ENCODE data around the gene C12orf75.
A peak's percentile ranks its signal among the peaks of the same experiment; 100 is the strongest.
"Not testable (repeated sequence)": the region's sequence is repeated elsewhere in the genome, so short reads cannot be mapped to it uniquely, and the experiment has no call there.

Gene C12orf75

DNA sequence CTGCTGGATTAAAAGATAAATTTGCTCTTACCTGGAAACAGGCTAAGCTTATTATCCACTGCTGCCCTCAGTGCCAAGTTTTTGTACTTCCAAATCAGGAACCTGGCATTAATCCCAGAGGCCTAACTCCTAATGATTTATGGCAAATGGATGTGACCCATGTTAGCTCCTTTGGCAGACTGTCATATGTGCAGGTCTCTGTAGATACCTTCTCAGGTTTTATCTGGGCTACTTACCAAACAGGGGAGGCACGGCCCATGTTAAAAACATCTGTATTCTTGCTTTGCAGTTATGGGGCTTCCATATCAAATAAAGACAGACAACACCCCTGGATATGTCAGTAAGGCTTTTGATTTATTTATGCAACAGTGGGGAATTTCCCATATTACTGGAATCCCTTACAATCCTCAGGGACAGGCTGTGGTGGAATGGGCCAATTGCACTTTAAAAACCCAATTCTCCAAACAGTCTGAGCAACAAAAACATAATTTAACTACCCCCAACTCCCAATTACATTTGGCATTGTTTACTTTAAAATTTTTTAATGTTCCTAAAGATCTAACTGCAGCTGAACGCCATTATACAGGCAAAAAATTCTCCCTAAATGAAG lies 19.9 kb upstream of the C12orf75 start:
- not testable (repeated sequence) for DNase-seq

DNA sequence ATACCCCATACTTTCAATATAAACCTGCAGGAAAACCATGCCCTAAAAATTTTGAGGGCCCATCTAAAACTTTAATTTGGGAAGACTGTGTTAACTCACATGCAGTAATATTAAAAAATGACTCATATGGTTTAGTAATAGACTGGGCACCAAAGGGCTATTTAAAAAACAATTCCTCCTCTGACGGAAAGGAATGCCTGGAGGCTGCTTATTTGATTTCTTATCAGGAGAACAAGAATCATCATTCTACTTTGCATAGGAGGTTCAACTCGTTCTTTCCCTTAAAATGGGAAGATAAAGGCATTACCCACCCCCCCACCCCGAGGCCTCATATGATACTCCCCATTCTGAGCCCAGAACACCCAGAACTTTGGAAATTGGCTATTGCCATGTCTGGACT lies 18.6 kb upstream of the C12orf75 start:
- DNase-seq = not testable (repeated sequence)

DNA sequence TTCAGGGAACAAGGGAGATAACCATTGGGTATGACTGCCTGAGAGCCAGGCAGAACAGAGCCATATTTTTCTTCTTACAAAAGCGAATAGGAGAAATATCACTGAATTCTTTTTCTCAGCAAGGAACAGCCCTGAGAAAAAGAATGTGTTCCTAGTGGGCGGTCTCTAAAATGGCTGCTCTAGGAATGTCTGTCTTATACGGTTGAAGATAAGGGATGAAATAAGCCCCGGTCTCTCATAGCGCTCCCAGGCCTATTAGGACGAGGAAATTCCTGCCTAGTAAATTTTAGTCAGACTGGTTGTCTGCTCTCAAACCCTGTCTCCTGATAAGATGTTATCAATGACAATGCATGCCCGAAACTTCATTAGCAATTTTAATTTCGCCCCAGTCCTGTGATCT lies 16.7 kb upstream of the C12orf75 start:
- not testable (repeated sequence) for DNase-seq

DNA sequence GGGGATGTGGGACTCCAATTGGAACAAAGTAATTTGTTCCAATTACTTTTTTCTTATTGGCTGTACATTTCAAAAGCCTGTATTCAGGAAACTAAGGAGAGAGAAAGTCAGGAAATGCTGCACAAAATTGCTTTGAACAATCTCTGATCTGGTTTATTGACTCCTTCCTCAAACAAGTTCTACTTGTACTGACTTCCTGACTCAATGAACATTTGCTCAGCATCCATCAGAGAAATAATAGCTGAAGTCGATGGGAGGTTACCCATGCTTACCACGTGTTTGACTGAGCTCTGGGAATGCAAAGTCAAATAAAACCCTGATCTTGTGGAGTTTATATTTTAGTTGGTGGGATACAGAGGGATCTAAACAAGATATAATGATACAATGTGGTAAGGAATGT lies 15.4 kb upstream of the C12orf75 start:
- DNase-seq = no peak

DNA sequence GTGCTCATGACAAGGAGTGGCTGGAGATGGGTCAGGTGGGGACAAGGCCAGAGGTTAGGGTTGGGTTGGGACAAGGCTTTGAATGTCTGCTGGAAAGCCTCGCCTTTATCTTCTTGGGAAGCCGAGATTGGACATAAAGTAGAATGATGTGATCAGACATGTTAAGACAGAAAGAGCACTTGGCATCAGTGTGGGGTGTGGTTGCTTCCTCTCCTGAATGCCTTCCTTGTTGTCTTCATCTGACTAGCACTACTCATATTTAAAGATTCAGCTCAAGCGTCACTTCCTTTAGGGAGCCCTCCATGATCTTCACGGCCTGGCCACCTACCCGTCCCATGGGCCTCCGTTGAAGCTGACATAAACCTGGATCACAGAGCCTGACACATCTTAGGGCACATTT lies 14.8 kb upstream of the C12orf75 start:
- no peak for DNase-seq

DNA sequence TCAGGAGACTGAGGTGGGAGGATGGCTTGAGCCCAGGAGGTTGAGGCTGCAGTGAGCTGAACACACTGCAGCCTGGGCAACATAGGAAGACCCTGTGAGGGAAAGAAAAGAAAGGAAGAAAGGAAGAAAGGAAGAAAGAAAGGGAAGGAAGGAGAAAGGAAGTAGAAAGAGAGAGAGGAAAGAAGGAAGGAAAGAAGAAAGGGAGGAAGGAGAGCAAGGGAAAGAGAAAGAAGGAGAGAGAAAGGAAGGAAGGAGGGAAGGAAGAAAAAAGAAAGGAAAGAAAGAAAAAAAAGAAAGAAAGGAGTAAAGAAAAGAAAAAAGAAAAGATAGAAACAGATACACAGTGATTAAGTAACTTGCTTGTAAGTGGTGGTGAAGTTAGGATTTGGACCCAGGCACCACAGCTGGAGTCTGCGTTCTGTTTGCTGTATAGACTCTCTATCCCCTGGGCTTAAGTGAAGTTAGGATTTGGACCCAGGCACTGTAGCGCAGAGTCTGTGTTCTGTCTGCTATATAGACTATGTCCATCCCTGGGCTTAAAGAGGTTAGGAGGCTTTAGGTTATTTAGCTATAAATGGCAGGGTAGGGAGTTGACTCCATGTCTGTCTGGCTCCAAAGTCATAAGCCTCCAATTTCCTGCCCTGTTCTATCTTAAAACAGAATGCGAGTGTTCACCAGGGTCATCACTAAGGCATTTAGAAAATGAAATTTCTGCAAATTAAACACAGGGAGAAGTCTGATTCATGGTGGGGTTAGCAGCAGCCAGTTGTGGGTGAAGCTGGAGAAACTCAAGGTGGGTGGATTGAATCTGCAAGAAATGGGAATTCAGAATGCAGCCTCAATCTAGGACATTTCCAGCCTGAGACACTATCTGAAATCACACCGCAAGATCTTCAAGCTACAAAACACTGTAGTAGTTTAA lies 13.3 kb upstream of the C12orf75 start:
- no peak for DNase-seq

DNA sequence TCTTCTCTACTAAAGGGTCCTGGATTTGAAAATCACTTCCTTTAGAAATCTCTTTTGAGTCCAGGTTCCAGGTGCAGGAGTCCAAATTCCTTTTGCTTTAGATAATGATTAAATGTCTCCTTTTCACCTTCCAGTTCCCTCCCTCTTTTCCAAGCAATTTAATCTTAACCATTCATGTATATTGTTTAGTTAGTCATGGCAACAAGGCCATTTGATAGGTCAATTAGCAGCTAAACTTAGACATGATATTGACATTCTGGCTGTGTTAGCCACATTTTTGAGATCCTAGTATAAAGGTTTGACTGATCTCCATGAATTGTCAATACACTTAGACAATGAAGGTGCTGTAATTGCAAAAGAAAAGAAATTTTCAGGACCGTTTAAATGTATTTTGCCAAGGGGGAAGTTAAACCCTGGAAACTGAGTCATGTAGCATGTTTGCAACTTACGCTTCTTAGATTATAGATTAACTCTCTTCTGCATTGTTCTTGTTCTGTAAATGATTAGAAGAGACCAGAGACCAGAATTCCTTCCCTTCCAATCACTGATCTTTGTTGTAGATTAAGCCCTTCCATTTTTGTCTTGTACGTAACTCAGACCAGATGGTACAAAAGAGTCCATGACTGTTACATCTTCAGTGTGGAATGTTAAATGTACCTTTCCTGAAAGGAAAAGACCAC lies 12.4 kb upstream of the C12orf75 start:
- DNase-seq = no peak

DNA sequence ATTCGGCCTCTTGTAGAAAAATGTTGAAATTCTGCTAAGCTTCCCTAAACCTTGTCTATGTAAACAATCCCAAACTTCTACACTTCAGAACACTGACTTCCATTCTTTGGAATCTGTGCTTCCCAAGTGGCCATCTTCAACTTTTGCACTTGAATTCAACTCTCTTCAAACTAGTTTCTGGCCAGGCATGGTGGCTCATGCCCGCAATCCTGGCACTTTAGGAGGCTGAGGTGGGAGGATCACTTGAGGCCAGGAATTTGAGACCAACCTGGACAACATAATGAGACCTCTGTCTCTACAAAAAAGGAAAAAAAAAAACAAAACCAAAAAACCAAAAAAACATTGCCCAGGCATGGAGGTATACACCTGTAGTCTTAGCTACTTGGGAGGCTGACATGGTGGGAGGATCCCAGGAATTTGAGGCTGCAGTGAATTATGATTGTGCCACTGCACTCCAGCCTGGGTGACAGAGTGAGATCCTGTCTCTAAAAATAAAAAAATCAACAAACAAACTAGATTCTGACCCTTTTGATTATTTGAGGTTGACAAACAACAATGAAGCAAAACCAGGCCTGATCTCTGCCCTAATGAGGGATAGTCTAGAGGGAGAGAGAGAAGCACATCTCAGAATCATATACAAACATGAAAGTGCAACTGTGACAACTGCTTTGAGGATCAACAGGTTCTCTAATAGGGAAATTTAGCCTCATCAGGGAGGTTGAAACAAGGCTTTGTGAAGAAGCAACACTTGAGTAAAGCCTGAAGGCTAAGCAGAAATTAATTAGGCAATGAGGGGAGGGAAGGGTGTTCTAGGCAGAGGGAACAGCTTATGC lies 11.6 kb upstream of the C12orf75 start:
- no peak for DNase-seq

DNA sequence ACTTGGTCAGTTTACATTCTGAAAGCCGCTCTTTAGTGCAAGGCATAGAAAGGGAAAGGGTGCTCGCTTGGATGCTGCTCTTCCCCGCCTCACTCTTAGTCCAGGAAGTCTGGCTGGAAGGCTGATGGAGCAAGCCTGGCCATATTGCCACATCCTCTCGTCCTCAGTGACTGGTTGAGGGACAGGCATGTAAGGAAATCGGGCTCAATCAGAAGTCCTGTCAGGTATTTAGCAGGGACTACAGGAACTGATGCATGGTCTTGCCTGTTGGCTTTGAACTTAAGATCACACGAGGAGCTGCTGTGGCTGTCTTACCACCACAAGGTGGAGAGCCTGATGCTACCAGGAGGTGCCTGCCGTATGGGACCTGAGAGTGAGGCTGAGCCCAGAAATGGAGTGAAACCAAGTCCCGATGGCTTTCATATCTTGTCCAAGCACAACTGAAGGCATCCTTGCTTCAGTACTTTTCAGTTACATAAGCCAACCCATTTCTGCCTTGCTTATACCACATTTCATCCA lies 10.7 kb upstream of the C12orf75 start:
- DNase-seq = no peak

DNA sequence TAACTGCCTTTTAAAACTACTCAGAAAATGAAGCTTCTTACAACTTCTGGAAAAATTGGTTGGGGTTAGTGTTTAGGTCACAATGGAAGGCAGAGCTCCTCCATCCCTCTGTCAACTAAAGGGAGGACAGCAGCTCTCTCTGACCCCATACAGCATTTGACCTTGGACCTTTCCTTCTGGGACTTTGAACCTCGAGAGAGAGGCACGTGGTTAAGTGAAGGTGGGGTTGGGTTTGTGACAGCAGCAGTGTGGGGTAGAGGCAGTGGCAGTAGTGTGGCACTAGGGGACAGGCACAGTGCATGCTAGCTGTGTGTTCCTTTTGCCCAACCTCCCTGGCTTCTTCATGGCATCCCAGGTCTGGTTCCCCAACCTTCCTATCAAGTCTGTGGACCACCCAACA lies 9.4 kb upstream of the C12orf75 start:
- no peak for DNase-seq

DNA sequence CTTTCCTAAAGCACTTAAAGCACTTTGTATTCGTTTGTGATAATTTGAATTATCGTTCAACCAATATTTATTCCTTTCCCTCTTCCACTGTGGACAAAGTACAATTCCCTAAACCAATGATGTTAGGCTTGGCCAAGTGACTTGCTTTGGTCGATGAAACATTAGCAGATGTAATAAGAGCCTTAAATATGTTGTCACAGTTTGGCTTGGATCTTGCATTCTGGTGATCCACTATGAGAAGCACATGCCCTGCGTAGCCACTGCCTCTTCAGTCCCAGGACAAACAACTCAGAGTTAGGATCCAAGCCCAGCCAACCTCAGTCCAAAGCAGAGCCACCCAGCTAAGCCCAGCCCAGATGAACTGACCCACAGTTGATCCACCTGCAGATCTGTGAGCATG lies 8.4 kb upstream of the C12orf75 start:
- DNase-seq = no peak

DNA sequence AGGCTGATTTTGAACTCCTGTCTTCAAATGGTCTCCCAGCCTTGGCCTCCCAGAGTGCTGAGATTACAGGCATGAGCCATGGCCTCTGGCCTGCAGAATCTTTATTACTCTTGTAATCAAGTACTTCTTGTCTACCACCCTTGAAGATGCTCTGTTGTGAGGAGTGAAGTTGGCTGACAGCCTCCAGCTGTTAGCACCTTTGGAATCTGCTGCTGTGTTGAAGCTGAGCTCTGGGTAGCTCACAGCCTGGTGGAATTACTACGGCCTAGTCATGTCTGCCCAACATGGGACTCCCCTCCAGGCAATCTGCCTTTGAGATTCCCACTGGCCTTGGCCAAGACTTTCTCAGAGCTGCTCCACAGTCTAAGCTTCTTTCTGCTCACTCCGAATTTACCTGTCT lies 5.8 kb upstream of the C12orf75 start:
- no peak for DNase-seq

DNA sequence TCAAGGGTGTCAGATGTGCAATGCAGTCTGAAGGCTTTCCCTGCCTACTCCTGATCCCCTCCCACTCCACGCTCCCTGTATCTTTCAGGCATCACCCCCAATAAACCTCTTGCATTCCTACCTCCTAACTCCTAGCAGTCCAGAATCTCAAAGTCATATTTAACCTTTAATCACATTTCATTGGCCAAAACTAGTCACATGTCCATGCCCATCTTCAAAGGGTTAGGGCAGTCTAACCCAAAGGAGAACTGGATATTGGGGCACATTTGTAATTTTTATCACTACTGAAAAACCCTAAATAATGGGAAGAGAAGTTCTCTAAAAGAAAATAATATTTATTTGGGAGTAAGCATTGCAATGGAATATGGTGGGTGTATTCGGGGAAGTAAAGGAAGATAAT lies 5.4 kb upstream of the C12orf75 start:
- DNase-seq = no peak

DNA sequence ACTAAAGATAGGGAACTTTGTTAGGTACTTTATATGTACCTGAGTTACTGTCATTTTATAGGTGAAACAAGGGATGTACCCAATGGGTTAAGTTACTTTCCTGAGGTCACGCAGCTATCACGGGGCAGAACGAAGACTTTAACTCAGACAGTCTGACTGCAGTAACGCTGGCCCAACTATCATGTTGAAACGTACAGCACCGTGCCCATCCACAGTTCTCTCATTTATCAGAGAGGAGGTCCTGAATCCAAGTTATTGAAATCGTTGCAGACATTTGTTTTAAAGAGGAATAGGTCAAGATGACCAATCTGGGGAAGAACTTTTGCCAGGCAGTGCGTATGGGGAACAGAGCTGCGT lies 587 bp upstream of the C12orf75 start:
- DNase-seq = peak in 1 of 2 donors; percentile 5

DNA sequence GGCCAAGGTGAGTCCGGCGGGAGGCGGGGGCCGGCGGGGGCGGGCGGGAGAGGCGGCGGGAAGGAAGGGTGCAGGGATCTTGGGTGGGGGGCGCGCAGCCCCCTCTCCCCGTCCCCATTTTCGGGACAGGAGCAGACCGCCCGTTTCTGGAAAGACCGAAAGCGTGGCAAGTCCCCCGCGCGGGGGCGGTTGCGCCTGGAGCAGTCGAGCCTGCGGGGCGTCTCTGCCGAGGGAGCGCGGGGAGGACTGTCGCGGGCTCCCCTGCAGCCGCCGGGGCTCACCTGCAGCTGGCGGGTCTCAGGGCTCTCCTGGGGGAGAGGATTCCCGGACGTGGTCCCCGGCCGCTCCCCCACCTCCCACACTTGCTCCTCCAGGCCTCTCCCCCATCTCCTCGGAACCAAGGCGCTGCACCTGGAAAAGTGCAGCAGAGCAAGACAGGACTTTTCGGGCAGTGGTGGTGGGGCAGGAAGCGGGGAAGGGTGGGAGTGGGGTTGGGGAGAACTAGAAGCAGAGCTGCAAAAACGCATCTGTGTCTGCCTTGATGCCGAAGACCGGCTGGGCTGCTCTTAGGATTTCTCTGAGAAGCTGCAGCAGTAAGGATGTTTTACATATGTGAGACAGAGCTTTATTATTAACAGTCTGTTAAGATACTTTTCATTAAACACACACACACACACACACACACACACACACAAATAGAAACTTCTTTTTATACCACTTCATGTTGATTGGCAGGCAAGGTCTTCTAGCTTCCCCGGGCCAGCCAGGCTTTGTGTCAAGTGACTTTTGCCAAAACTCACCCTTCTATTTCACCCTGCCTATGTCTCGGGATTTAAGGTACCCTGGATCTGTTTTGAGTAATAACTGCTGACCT lies 677 bp downstream of the C12orf75 start:
- no peak for DNase-seq

DNA sequence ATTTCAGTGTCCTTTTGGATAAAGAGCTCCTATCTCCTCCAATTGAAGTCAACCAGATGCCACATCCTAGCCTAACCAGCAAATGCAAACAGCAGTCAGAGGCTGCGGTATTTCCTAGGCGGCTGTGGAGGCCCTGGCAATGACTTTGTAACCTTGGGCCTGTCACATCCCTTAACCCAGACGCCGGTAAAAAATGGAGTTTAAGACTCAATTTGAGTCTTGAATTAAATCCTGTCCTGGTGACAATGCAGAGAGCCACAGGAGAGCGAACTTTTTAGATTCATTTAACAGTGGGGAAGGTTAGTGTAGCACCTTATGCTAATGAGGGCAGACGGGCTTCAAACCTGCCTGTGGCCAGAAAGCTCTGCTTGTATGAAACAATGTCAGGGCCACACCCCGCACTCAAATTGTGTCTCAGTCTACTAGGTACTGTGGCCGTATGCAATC lies 1.3 kb downstream of the C12orf75 start:
- DNase-seq = no peak

DNA sequence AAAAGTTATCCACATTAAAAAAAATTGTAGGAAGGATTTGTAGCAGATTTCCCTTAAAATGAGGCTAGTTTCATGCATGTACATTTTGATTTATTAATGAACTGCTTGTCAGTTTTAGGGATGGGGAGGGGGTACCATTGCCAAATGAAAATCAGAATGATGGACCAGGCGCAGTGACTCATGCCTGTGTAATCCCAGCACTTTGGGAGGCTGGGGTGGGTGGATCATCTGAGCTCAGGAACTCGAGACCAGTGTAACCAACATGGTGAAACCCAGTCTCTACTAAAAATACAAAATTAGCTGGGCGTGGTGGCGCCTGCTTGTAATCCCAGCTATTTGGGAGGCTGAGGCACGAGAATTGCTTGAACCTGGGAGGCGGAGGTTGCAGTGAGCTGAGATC lies 1.8 kb downstream of the C12orf75 start:
- DNase-seq = not testable (repeated sequence)

DNA sequence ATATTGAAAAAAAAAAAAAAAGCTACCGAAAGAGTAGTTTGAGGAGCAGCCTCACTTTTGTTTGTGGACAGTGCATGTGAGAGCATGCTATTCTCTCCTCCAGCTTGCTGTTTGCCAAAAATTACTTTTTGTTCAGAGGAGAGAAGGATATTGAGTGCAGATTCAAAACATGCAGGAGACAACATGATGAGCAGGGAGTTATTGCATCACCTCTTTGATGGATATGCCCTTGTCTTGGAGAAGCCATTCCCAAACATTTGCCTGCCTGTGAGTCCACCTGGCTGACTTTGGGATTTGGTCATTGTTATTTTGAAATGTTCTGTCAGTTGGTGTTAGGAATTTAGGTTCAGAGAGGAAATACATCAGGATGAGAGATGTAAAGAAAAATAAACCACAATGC lies 2.4 kb downstream of the C12orf75 start:
- DNase-seq = no peak

DNA sequence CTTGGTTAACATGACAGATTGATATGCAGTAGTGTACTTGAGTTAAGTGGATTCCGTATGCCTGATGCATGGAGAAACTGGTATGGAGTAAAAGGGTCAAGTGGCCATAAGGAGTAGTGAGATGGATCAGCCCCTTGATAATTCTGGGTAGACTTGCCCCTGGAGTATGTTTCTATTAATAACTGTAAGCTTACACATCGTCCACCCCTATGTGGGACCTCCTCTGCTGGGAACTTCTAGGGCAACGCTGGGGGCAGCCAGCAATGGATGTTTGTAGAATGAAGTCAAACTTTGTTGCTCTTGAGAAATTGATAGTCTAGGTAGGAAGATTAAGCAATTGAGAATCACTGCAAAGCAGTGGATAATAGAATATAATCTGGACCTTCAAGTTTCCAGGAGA lies 3.5 kb downstream of the C12orf75 start:
- DNase-seq = no peak

DNA sequence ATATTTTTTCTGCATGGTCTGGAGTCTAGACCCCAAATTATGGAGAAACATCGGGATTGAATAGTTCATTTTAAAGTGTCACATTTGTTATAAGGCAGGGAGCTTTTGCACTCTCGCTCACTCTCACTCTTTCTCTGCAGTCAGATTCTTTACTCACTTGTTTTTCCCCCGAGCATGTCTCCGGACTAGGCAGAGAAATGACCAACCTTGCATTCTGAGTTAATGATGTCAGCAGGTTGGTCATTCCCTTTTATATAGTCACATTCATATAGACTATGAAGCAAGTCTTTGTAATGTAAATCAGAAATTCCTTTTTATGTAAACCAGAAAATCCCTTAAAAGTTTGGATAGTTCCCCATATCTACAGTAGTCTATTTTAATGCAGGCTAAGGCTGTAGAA lies 4.1 kb downstream of the C12orf75 start:
- DNase-seq = no peak

DNA sequence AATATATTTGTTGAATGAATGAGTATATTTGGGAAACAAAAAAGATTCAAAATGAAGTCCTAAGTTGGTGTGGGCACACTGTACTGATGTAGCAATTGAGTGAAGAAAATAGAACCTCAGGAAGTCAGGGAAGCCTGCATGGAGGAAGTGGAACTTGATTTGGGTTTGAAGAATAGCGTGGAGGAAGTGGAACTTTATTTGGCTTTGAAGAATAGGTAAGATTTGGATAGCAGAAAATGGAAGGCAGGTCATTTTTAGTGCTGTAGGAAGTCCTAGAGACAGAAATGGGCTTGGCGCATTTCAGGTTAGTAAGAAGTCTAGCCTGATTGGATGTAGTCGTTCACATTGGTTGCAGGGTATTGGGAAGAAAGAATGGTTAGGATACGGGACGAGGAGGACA lies 5.4 kb downstream of the C12orf75 start:
- no peak for DNase-seq

DNA sequence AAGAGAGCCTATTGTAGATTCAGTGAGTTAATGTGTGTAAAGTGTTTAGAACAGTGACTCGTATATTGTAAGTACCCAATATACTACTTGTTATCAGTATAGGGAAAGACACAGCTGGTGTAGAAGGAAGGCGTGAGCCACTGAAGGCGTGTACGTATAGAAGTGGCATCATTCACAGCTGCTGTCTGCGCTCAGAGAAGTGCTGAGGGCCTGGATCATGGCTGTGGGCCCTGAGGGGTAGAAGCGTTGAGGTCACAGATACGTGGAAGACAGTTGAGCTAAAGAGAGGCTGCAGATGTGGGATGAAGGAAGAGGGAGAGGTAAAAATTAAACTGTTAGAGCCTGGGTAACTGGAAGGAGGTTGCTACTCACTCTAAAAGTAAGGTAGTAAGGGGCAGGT lies 5.9 kb downstream of the C12orf75 start:
- no peak for DNase-seq
